WTC11 (cell line): ENCODE data around the gene EIF4G1.
"Not testable (repeated sequence)": the region's sequence is repeated elsewhere in the genome, so short reads cannot be mapped to it uniquely, and the experiment has no call there.

Experiments used
- CREB1 ChIP-seq: sonication (generic); formaldehyde crosslinking; IDR thresholded peaks from 2 replicates; pipeline ENCODE4 v1.8.0; 2023; ENCODE audit warnings: mild to moderate bottlenecking, missing genetic modification reagents
- CTCF ChIP-seq: fragments of 200-600 bp; IDR thresholded peaks from 2 replicates; pipeline ENCODE4 v1.8.0; 2022; ENCODE audit warnings: antibody characterized with exemption
- MAX ChIP-seq: sonication (generic); formaldehyde crosslinking; IDR thresholded peaks from 2 replicates; pipeline ENCODE4 v1.8.0; 2022; ENCODE audit warnings: mild to moderate bottlenecking, missing genetic modification reagents
- ZNF416 ChIP-seq: fragments of 250-450 bp; sonication (Bioruptor Pico); IDR thresholded peaks from 2 replicates; pipeline ENCODE4 v1.9.0; 2021; ENCODE audit warnings: mild to moderate bottlenecking, inconsistent platforms

GRCh38 chr3:184339451-184340135 lies 25.2 kb downstream of the EIF4G1 start:
- TF ChIP-seq MAX (CRISPR knock-in tag); ZNF416 (CRISPR knock-in tag); CREB1 (CRISPR knock-in tag); CTCF: not testable (repeated sequence)
